Natural killer cell (primary cell): Measurements from ENCODE around the gene PDLIM1. TPM values are rescaled to one million over a fixed set of nuclear protein-coding genes. Genes with fewer than 3 reads are reported as not detected.

Experiments
- ATAC-seq, 3 donors: fragments of 150-1000 bp in 2 of 3; fragments of 200-7000 bp in 1 of 3; cut with Tn5 transposase; 1 replicate in 1 of 3; 2 replicates in 2 of 3; pipeline ENCODE4 v1.10.0; 2021; ENCODE audit warnings: mild to moderate bottlenecking in 2 of 3, moderate library complexity in 2 of 3
- DNase-seq, 2 donors: peaks; one replicate each; pipeline versions ENCODE4 v3.0.0 to v3.0.0-alpha.2; 2013 to 2021; ENCODE audit warnings: mixed read lengths in 1 of 2
- H3K27ac ChIP-seq: one replicate; pipeline ENCODE4 v1.5.1; 2013; ENCODE audit warnings: mild to moderate bottlenecking, low read length
- H3K27me3 ChIP-seq: one replicate; pipeline ENCODE4 v1.6.1; 2013; ENCODE audit warnings: low read length; ENCODE audit not compliant: control insufficient read depth, insufficient read depth
- H3K36me3 ChIP-seq: one replicate; pipeline ENCODE4 v1.6.1; 2013; ENCODE audit warnings: low read length; ENCODE audit not compliant: control insufficient read depth, insufficient read depth
- H3K4me1 ChIP-seq: one replicate; pipeline ENCODE4 v1.6.1; 2013; ENCODE audit warnings: low read length; ENCODE audit not compliant: control insufficient read depth, insufficient read depth
- H3K4me3 ChIP-seq: one replicate; pipeline ENCODE4 v1.5.1; 2013; ENCODE audit warnings: low read length
- H3K9me3 ChIP-seq: one replicate; pipeline ENCODE4 v1.6.1; 2013; ENCODE audit warnings: low read length; ENCODE audit not compliant: control insufficient read depth, insufficient read depth
- H3K27ac Mint-ChIP-seq, 2 donors: one replicate each; pipeline ENCODE4 v1.8.0; 2022; ENCODE audit warnings: mild to moderate bottlenecking in 2 of 2, mixed read lengths in 2 of 2, moderate library complexity in 1 of 2
- H3K27me3 Mint-ChIP-seq, 2 donors: one replicate each; pipeline ENCODE4 v1.8.0; 2022; ENCODE audit warnings: low read depth in 2 of 2, mixed read lengths in 2 of 2
- H3K36me3 Mint-ChIP-seq: one replicate; pipeline ENCODE4 v1.8.0; 2022; ENCODE audit warnings: mixed read lengths
- H3K4me1 Mint-ChIP-seq, 2 donors: one replicate each; pipeline ENCODE4 v1.8.0; 2022; ENCODE audit warnings: mixed read lengths in 2 of 2
- H3K4me3 Mint-ChIP-seq: one replicate; pipeline ENCODE4 v1.8.0; 2022; ENCODE audit warnings: mild to moderate bottlenecking, moderate library complexity, mixed read lengths
- H3K9me3 Mint-ChIP-seq, 2 donors: one replicate each; pipeline ENCODE4 v1.8.0; 2022; ENCODE audit warnings: mixed read lengths in 2 of 2
- WGBS: methylation state at CpG from one replicate; pipeline ENCODE4 v1.1.7; 2013; ENCODE audit warnings: missing lambda C conversion rate; ENCODE audit not compliant: insufficient coverage; 5-methylcytosine and 5-hydroxymethylcytosine counted together
- intact Hi-C: fragments of 100-400 bp; cut with micrococcal nuclease; formaldehyde crosslinking; loops from one replicate; pipeline ENCODE4 v1.14.2; 2022
- total RNA-seq, 4 donors: library from RNA; stranded (reverse); fragments of 120-200 nt in 1 of 4; gene quantifications; one replicate each; pipeline versions ENCODE4 v1.2.3 to v1.2.4, GENCODE V29; 2013 to 2022
- TF ChIP-seq, protein P1 (sequence below): fragments of 200-600 bp; IDR thresholded peaks from one replicate; pipeline ENCODE4 v1.8.0; 2022; ENCODE audit warnings: antibody characterized with exemption

Gene PDLIM1
- total RNA-seq, 3 donors from 2014 or later (not counting 1 experiment from before 2014, with no cell fraction given), result 7.1 to 25.2 (median 24.5) TPM

DNA sequence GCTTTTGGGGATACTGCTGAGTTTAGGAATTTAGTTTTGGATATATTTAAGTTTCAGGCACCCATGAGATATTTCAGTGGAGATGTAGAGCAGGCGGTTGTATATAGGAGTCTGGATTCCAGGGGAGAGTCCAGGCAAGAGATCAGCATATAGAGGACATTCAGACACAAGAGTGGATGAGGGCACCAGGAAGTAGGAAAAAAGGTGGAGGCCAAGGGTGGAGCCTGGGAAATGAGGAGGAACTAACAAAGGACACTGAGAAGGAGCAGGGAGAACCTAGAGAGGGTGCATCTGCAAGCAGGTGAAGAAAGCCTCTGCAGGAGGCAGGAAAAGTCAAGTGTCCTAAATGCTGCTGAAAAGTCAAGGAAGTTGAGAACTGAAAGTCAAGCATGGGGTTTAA lies 13.1 kb upstream of the PDLIM1 start:
- ATAC-seq, result no peak
- H3K27ac ChIP-seq, result no peak overlapping the region
- WGBS, result 97% methylated on average over 1 of the region's 1 CpG
- Mint-ChIP-seq H3K27me3 (no peaks in the 10 kb centered on the region), H3K36me3 (no peaks in the 10 kb centered on the region), H3K27ac (no peak overlapping the region), H3K4me1 (peaks cover 5 to 6% of the 10 kb centered on the region in 2 donors), H3K9me3 (no peaks in the 10 kb centered on the region), H3K4me3 (no peak overlapping the region)
- no peak overlapping the region for H3K4me3 ChIP-seq
- TF ChIP-seq, protein P1, sequence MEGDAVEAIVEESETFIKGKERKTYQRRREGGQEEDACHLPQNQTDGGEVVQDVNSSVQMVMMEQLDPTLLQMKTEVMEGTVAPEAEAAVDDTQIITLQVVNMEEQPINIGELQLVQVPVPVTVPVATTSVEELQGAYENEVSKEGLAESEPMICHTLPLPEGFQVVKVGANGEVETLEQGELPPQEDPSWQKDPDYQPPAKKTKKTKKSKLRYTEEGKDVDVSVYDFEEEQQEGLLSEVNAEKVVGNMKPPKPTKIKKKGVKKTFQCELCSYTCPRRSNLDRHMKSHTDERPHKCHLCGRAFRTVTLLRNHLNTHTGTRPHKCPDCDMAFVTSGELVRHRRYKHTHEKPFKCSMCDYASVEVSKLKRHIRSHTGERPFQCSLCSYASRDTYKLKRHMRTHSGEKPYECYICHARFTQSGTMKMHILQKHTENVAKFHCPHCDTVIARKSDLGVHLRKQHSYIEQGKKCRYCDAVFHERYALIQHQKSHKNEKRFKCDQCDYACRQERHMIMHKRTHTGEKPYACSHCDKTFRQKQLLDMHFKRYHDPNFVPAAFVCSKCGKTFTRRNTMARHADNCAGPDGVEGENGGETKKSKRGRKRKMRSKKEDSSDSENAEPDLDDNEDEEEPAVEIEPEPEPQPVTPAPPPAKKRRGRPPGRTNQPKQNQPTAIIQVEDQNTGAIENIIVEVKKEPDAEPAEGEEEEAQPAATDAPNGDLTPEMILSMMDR, result no peak
- intact Hi-C loops, result no loop called here
- no peak for DNase-seq
- no peaks in the 10 kb centered on the region for H3K36me3 ChIP-seq
- no peaks in the 10 kb centered on the region for H3K27me3 ChIP-seq
- no peaks in the 10 kb centered on the region for H3K9me3 ChIP-seq
- no peaks in the 10 kb centered on the region for H3K4me1 ChIP-seq

DNA sequence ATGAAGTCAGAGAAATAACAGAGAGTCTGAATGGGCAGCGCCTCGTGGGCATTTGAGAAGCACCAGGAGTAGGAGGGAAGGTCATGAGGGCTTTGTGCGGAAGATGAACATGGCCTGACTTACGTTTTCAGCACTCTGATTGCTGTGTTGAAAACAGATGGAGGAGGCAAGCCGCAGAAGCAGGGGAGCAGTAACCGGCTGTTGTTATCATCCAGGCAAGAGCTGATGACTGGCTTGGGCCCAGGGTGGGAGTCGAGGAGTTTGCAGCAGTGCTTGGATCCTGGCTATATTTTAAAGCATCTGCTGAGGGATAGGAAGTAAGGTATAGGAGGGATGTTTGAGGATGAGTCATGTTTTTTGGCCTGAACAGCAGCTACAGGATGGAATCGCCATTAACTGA lies 12.7 kb upstream of the PDLIM1 start:
- Histone ChIP-seq H3K27ac (no peak overlapping the region), H3K27me3 (no peaks in the 10 kb centered on the region), H3K4me1 (no peaks in the 10 kb centered on the region), H3K4me3 (no peak overlapping the region), H3K36me3 (no peaks in the 10 kb centered on the region), H3K9me3 (no peaks in the 10 kb centered on the region)
- no peak for DNase-seq
- TF ChIP-seq, protein P1, result no peak
- Mint-ChIP-seq H3K27ac (no peak overlapping the region), H3K27me3 (no peaks in the 10 kb centered on the region), H3K9me3 (no peaks in the 10 kb centered on the region), H3K36me3 (no peaks in the 10 kb centered on the region), H3K4me1 (peaks cover 1 to 2% of the 10 kb centered on the region in 2 donors), H3K4me3 (no peak overlapping the region)
- ATAC-seq, result no peak
- intact Hi-C loops, result no loop called here
- 91% methylated on average over 8 of the region's 8 CpGs for WGBS

DNA sequence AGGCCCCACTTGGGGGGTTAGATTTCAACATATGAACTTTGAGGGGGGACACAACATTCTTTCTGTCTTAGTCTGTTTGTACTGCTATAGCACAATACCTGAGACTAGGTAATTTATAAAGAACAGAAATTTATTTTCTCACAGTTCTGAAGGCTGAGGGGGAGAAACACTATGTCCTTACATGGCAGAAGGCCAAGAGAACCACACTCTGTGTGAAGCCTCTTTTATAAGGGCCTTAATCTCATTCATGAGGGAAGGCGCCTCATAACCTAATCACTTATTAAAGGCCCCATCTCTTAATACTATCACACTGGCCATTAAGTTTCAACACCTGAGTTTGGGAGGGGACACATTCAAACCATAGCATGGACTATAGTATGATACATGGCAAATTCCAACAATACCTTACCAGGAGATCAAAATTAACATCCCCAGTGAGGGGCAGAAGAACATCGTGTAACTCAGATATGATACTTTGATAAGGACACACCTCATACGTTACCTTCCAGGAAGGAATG lies 9.3 kb upstream of the PDLIM1 start:
- peaks cover 17% of the 10 kb centered on the region for H3K4me1 ChIP-seq
- H3K4me3 Mint-ChIP-seq, result no peak overlapping the region
- intact Hi-C loops, result no loop called here
- peaks cover 9 to 15% of the 10 kb centered on the region in 2 donors for H3K4me1 Mint-ChIP-seq
- 100% methylated on average over 3 of the region's 3 CpGs for WGBS
- no peaks in the 10 kb centered on the region for H3K36me3 Mint-ChIP-seq
- no peaks in the 10 kb centered on the region for H3K27me3 Mint-ChIP-seq
- no peak overlapping the region for H3K27ac Mint-ChIP-seq
- H3K36me3 ChIP-seq, result no peaks in the 10 kb centered on the region
- DNase-seq (no peak), ATAC-seq (no peak)
- no peak overlapping the region for H3K27ac ChIP-seq
- H3K9me3 ChIP-seq, result no peaks in the 10 kb centered on the region
- H3K4me3 ChIP-seq, result no peak overlapping the region
- no peaks in the 10 kb centered on the region for H3K9me3 Mint-ChIP-seq
- H3K27me3 ChIP-seq, result no peaks in the 10 kb centered on the region
- TF ChIP-seq, protein P1, result no peak

GRCh38 chr10:95297402-95297801 lies 6.6 kb upstream of the PDLIM1 start:
- Mint-ChIP-seq H3K4me3 (no peak overlapping the region), H3K4me1 (peaks cover 16 to 23% of the 10 kb centered on the region in 2 donors), H3K27me3 (peaks cover 0 to 9% of the 10 kb centered on the region in 2 donors), H3K36me3 (no peaks in the 10 kb centered on the region), H3K27ac (no peak overlapping the region), H3K9me3 (no peaks in the 10 kb centered on the region)
- no peak overlapping the region for H3K27ac ChIP-seq
- no peaks in the 10 kb centered on the region for H3K36me3 ChIP-seq
- ATAC-seq (no peak), DNase-seq (no peak)
- intact Hi-C loops, result no loop called here
- no peaks in the 10 kb centered on the region for H3K27me3 ChIP-seq
- H3K9me3 ChIP-seq, result no peaks in the 10 kb centered on the region
- TF ChIP-seq, protein P1, result no peak
- H3K4me1 ChIP-seq, result peaks cover 29% of the 10 kb centered on the region
- H3K4me3 ChIP-seq, result no peak overlapping the region
- whole genome bisulfite sequencing, result 100% methylated on average over 1 of the region's 3 CpGs
